SK-N-SH treated with all-trans-retinoic acid at 6 μM for 48 hours (cell line): ENCODE results near the gene STRADB.

ENCODE experiments used
- CREB5 ChIP-seq: fragments of 250-450 bp; sonication (Bioruptor Pico); IDR thresholded peaks from 2 replicates; pipeline ENCODE4 v1.5.1; 2020; ENCODE audit warnings: low read depth, mild to moderate bottlenecking, moderate library complexity
- ISL1 ChIP-seq: fragments of 250-450 bp; sonication (Bioruptor Pico); IDR thresholded peaks from 2 replicates; pipeline ENCODE4 v2.1.2; 2022; ENCODE audit warnings: mild to moderate bottlenecking, moderate library complexity
- SNAI2 ChIP-seq: fragments of 250-450 bp; sonication (Bioruptor Pico); IDR thresholded peaks from 2 replicates; pipeline ENCODE4 v1.5.0; 2020; ENCODE audit warnings: mild to moderate bottlenecking, moderate library complexity
- ZFP3 ChIP-seq: fragments of 250-450 bp; sonication (Bioruptor Pico); IDR thresholded peaks from 2 replicates; pipeline ENCODE4 v1.5.0; 2020; ENCODE audit warnings: mild to moderate bottlenecking, moderate library complexity
- ZNF565 ChIP-seq: fragments of 450-650 bp; formaldehyde crosslinking; conservative IDR thresholded peaks from 2 replicates; pipeline ENCODE4 v1.5.0; 2020; ENCODE audit warnings: low read depth, mild to moderate bottlenecking, moderate library complexity
- ZNF8 ChIP-seq: fragments of 450-650 bp; formaldehyde crosslinking; IDR thresholded peaks from 2 replicates; pipeline ENCODE4 v1.5.0; 2020; ENCODE audit warnings: mild to moderate bottlenecking, moderate library complexity
- TF ChIP-seq, protein P1 (sequence below): fragments of 250-450 bp; sonication (Bioruptor Pico); IDR thresholded peaks from 2 replicates; pipeline ENCODE4 v1.8.0; 2020; ENCODE audit warnings: mild to moderate bottlenecking, moderate library complexity, borderline replicate concordance

- no peak for TF ChIP-seq ZNF8 (CRISPR knock-in tag)
- TF ChIP-seq, protein P1, sequence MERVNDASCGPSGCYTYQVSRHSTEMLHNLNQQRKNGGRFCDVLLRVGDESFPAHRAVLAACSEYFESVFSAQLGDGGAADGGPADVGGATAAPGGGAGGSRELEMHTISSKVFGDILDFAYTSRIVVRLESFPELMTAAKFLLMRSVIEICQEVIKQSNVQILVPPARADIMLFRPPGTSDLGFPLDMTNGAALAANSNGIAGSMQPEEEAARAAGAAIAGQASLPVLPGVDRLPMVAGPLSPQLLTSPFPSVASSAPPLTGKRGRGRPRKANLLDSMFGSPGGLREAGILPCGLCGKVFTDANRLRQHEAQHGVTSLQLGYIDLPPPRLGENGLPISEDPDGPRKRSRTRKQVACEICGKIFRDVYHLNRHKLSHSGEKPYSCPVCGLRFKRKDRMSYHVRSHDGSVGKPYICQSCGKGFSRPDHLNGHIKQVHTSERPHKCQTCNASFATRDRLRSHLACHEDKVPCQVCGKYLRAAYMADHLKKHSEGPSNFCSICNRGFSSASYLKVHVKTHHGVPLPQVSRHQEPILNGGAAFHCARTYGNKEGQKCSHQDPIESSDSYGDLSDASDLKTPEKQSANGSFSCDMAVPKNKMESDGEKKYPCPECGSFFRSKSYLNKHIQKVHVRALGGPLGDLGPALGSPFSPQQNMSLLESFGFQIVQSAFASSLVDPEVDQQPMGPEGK (CRISPR knock-in tag), result no peak
- TF ChIP-seq ISL1 (CRISPR knock-in tag), result no peak
- no peak for TF ChIP-seq CREB5
- no peak for TF ChIP-seq SNAI2 (CRISPR knock-in tag)
- TF ChIP-seq ZNF565 (CRISPR knock-in tag), result no peak
- no peak for TF ChIP-seq ZFP3 (CRISPR knock-in tag)
Observed at GRCh38 chr2:201484805-201485204, 33.3 kb downstream of the STRADB start.
